ENCODE data around the gene SNAPC2. TPM values are rescaled to one million over a fixed set of nuclear protein-coding genes. Genes with fewer than 3 reads are reported as not detected.

SNAPC2 gene, protein sequence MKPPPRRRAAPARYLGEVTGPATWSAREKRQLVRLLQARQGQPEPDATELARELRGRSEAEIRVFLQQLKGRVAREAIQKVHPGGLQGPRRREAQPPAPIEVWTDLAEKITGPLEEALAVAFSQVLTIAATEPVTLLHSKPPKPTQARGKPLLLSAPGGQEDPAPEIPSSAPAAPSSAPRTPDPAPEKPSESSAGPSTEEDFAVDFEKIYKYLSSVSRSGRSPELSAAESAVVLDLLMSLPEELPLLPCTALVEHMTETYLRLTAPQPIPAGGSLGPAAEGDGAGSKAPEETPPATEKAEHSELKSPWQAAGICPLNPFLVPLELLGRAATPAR
- 17.8 TPM for total RNA-seq
- long read RNA-seq, transcript SNAPC2-206 (5 exons, 1,413 nt): minor isoform, 22 of 85 reads
- long read RNA-seq, transcript SNAPC2-201 (5 exons, 1,542 nt): major isoform, 53 of 85 reads
- long read RNA-seq, partial matches to known transcripts: 5 of 85 reads
- long read RNA-seq, other reads (novel, unspliced or antisense): 5 of 85 reads

DNA sequence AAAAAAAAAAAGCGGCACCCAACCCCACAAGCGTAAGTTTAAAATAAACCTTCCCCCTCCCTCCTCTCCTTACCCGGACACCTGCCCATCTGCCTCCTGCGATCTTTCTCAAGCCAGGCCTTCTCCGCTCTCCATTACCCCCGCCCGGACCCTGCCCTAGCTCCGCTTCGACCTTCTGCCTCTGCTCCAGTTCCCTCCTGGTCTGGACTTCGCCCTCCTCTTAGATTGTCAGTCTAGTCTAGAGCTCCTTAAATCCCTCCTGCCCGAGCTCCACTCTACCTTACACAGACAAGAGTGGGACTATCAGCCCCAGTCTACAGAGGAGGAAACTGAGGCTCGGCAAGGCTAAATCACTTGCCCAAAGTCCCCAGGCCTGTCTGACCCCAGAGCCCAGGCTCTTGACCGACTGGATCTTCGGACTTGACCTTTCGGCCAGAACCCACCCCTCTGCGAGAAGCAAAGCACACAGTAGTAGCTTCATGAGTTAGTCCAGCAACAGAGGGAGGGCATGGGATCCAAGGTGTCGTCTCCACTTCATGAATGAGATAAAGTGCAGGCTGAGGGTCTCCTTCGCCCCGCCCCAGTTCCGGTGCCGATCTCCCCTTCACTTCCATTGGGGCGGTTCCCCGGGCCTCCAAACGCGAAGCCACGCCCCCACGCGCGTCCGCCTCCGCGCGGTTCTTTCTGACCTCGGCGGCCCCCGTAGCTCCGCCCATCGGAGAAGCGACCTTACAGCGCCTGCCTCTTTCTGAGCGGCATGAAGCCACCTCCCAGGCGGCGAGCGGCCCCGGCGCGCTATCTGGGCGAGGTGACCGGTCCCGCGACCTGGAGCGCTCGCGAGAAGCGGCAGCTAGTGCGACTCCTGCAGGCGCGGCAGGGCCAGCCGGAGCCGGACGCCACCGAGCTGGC lies at the start of gene SNAPC2:
TSS of gene SNAPC2 (plus strand) at position 729 of the 909 bp plus-strand sequence. CDS start at position 758, 29 bp downstream.
- peak; percentile 98 for DNase-seq (ENCODE audit: low spot score)

DNA sequence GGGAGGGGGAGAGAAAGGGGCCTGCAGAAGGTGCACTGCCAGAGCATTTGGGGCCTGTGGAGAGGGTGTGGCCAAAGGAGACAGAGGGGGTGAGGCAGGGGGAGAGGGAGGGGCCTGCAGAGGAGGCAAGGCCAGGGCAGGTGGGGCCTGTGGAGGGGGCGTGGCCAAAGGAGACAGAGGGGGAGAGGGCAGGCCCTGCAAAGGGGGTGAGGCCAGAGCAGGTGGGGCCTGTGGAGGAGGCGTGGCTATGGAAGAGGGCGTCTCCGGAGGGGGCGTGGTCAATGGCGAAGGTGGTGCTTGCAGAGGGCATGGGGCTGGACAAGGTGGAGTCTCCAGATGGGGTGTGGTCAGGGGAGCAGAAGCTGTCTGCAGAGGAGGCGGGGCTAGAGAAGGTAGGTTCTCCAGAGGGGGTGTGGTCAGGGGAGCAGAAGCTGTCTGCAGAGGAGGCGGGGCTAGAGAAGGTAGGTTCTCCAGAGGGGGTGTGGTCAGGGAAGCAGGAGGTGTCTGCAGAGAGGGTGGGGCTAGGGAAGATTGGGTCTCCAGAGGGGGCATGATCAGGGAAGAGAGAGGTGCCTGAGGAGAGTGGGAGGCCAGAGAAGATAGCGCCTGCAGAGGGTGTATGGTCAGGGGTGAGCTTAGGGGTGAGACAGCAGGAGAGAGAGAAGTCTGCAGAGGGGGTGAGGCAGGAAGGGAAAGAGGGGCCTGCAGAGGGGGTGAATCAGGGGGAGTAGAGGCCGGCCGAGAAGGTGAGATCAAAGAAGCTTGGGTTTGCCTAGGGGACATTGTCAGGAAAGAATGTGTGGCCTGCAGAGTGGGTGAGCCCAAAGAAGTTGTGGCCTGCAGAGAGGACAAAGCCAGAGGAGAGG lies 49.3 kb upstream of the SNAPC2 start:
- DNase-seq (ENCODE audit: low spot score): no peak

DNA sequence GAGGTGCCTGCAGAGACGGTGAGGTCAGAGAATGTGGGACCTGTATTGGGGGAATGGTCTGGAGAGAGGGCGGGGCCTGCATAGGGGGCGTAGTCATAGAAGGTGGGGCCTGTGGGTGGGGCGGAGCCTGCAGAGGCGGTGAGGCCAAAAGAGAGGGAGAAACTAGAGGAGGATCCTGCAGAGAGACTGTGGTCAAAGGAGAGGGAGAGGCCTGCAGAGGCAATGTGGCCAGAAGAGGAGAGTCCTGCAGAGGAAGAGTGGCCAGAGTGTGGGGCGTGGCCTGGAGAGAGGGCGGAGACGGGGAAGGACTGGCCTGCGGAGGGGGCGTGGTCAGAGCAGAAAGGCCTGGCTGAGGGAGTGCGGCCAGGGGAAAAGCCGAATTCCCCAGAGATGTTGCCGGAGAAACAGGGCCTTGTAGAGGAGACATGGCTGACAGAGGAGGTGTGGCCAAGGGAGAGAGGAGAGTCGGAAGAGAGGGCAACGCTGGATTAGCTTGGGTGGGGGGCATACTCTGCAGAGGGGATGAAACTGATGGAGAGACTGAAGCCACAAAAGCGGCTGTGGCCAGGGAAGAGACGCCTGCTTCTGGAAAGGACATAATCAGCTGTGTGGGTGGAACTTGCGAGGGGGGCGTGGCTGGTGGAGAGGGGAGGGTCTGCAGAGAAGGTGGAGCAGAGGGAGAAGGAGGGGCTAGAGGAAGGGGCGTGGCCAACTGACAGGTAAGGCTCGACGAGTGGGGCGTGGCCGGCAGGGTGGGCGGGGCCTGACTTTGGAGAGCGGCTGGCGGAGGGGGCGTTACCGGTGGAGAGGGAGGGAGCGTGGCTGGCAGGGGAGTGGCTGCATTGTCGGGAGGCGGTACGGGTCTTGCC lies 48.5 kb upstream of the SNAPC2 start:
- no peak for DNase-seq (ENCODE audit: low spot score)

DNA sequence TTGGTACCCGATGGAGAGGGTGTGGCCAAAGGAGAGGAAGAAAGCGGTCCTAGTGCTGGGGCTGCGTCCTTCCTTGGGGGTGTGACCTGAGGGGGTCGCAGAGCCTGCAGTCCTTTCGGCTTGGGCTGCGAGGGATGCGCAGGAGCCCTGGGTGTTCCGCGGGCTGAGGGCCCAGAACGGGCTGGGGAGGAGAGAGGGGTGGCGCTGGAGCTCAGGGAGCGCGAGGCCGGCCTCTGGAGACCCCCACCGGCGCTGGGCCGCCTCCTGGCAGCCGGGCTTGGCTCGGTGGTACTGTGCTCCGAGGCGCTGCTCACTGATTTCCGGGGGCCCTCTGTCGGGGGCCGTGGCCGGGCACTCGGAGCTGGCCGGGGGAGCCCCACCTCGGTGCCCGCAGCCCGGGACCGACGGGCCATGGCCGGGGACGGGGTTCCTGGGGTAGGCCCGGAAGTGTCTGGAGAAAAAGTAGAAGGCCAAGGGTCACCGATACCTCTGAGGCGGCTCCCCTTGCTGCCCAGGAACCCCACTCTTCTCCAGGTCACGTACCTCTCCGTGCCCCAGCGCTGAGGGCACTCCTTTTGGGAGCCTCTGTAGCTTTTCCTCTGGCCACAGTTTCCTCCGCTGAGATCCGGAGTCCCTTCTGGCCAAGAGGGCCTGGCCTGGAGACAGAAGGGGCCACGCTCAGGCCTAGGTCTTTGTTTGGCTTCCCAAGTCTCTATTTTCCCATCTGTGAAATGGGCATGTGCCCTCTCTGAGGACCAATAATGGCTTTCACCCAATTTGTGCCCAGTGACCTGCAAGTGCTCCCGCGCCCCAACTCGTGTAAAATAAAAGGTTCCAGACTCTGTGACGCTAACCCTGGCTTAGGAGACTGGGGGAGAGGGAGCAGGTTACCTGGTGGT lies 47.6 kb upstream of the SNAPC2 start:
- no peak for DNase-seq (ENCODE audit: low spot score)

DNA sequence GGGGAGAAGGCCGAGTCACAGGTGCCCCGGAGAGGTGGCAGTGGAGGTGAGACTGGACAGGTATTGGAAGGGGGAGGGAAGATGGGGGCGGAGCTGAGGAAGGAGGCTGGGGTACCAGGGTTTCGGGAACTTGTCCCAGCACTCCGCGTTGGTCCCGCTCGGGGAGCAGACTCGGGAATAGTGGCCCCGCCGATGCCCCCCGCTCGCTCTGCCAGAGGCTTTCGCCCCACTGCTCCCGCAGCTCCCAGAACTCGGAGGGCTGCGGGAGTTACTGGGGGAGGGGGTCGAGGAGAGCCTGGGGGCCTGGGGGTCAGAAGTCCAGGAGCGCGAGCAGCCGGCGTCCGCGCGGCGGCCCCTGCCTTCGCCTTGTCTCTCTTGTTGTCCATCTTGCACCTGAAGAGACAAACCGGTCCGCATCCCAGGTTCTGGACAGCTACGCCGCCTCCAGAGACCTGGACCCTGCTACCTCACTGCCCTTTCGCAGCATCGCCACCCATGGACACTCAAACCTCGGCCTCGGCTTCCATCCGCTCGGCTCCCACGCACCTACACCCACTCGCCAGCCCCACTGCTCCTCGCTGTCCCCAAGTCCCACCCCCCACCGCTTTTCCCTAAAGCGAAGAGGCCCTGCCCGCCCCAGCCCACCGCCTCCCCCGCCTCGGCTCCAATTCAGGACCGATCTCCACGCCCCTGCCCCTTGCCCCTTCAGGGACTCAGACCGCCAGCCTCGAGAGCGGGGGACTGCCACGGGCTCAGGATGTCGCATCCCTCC lies 46.6 kb upstream of the SNAPC2 start:
- no peak for DNase-seq (ENCODE audit: low spot score)

DNA sequence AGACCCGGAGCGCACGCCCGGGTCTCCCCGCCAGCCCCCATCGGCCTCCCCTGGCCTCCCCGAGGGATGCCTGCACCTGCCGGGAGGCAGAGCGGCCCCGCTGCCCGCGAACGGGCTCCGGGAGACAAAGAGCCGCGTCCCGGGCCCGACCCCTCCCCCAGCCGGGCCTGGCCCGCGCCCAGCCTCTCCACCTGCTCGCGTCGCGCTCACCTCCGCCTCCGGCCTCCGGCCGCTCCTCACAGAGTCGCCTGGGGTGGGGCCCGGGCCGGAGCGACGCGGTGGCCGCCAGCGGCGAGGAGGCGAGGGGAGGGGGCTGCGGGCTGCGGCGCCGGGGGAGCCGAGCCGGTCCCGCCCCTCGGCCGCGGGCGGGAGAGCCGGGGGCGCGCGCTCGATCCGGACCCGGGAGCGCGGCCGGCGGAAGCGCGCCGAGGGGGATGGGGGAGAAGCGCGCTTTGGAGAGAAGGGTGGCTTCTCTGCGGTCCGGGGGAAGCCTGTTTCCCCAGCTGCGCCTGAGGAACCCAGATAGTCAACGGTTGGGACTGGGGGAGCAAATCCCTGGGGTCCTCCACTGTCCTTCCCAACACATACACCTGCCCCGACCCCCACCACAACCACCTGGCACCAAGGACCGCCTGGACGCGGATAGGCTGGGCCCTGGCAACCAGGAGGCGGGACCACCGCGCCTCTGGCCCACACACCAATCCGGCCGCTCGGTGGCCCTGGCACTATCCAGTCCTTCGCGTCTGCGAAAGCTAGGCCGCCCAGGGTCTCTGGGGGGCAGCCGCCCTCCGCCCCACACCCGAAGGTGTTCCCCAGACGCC lies 45.9 kb upstream of the SNAPC2 start, which contains the start of gene PRR36:
TSS of gene PRR36 (minus strand) at position 315 of the 821 bp plus-strand sequence. CDS start 701 bp downstream, outside the sequence.
- no peak for DNase-seq (ENCODE audit: low spot score)

DNA sequence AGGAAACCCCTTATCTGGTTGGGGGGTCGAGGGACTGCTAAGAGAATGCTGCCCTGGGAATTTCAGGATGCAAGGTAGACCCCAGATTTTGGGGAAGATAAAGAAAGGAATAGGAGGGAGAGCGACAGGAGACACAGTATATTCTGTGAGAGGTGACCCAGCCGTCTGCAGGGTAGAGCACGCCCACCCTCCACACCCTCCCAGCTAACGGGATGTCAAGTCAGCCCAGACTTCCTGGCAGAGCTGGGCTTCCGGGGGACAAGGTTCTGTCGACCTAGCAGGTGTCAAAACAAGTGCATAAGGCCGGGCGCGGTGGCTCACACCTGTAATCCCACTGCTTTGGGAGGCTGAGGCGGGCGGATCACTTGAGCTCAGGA lies 45.3 kb upstream of the SNAPC2 start:
- no peak for DNase-seq (ENCODE audit: low spot score)

DNA sequence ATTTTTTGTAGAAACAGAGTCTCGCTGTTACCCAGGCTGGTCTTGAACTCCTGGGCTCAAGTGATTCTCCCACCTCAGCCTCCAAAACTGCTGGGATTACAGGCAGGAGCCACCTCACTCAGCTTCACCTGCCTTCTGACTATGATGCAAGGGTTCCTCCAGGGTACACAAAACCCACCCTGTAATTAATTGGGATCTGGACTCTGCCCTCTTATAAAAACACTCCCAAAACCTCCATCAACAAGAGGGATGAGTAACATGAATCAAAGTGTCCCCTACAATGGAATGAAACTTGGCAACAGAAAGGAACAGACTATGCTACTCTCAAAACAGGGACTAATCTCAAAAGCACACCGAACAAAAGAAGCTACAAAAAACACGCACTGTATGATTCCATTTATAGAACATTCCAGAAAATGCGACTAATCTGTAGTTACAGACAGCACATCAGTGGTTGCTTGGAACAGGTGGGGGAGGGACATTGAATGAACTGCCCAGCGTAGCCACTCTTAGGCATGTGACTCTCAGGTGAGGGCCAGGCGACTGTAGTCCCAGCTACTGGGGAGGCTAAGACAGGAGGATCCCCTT lies 42.8 kb upstream of the SNAPC2 start:
- no peak for DNase-seq (ENCODE audit: low spot score)

DNA sequence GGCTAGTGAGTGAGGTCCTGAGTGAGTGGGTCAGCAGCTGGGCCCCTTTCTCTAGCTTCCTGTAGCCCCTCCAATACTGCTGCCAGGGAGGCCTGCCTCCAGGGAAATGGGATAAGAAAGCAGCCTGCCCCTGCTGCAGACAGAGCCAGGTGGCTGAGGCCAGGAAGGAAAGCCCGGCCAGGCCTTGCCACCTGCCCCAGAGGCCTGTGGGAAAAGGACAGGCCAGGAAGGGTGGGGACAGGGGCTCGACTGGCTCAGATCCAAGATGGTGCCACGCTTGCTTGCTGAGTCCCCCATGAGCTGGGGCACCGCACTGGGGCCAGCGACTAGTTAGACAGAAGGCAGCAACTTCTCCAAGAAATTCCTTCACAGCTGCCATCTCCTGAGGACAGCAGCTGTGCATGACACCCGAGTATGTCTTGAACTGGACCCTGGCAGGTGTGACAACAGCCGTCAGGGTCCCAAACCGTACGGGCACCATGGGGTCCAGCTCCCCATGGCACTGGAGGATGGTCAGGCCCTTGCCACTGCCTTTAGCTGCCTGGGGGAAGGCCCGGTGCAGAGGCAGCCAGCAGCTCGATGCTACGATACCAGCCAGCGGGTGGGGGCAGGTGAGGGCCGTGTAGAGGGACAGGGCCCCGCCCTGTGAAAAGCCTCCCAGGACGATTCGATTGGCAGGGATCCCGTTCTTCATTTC lies 40.9 kb upstream of the SNAPC2 start:
- DNase-seq (ENCODE audit: low spot score): no peak

DNA sequence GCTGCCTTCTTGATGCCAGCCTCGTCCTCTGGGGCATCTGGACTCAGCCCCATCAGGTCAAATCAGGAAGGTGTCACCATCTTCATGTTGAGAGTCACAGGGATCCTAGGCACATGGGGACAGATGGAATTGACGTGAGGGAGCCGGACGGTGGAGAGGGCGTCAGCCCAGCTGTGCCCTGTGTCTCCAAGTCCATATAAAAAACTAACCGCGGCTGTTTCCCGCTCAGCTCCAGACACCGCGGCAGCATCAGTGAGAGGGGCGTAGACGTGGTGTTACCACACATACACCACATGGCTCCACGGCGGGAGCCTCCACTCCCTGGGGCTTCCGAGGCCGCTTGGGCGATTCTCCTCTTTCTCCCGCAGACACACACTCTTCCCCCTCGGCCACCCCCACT lies 40.3 kb upstream of the SNAPC2 start:
- DNase-seq (ENCODE audit: low spot score): no peak

DNA sequence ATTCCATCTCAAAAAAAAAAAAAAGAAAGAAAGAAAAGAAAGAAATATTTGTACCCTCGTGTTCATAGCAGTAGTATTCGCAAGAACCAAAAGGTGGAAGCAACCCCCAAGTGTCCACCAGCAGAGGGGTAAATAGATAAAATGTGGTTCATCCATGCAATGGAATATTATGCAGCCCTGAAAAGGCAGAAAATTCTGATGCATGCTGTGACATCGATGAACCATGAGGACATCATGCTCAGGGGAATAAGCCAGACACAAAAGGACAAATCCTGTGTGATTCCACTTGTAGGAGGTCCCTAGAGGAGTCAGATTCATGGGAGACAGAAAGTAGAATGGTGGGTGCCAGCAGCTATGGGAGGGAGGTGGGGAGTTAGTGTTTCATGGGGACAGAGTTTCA lies 38.2 kb upstream of the SNAPC2 start:
- DNase-seq (ENCODE audit: low spot score): no peak

DNA sequence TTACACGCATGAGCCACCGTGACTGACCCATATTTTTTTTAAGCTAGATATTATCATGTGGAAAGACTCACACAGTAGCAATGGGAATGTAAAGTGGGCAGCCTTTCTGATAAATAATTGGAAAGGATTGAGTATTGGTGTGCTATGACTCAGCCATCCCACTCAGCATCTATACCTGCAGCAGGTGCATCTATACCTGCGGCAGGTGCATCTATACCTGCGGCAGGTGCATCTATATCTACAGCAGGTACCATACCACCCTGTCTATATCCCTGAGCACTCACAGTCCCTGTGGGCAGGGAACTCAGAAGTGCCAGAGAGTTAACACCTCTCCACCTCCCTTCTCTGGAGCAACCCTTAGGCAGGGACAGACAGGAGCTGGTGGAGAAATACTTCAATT lies 37.0 kb upstream of the SNAPC2 start:
- DNase-seq (ENCODE audit: low spot score): no peak

DNA sequence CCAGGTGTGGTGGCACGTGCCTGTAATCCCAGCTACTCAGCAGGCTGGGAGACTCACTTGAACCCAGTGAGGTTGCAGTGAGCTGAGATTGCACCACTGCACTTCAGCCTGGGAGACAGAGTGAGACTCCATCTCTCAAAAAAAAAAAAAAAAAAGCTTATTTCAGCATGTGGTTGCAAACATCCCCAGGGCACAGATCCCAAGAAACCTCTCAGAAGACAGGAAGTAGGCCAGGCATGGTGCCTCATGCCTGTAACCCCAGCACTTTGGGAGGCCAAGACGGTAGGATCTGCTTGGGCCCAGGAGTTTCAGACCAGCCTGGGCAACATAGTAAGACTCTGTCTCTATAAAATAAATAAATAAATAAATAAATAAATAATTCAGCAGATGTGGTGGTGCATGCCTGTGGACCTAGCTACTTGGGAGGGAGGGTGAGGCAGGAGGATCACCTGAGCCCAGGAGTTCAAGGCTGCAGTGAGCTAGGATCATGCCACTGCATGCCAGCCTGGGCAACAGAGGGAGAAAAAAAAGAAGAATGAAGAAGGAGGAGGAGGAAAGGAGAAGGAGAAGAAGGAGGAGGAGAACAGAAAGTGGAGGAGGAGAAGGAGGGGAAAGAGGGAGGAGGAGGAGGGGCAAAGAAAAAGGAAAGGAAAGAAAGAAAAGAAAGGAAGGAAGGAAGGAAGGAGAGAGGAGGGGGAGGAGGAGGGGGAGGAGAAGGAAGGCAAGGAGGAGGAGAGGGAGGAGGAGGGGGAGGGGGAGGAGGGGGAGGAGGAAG lies 36.2 kb upstream of the SNAPC2 start:
- DNase-seq (ENCODE audit: low spot score): no peak

DNA sequence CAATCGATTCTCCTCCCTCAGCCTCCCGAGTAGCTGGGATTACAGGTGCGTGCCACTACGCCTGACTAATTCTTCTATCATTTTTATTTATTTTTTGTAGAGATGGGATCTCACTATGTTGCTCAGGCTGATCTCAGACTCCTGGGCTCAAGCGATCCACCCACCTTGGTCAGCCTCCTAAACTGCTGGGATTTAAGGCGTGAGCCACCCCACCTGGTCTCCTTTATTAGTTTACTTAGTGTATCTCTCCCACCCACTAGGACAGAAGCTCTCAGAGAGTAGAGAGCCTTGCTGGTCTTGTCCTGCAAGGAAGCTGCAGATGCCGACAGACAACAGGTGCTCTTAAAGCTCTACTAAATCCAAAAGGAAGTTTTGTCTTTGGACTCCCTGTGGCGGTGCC lies 34.3 kb upstream of the SNAPC2 start:
- DNase-seq (ENCODE audit: low spot score): no peak

DNA sequence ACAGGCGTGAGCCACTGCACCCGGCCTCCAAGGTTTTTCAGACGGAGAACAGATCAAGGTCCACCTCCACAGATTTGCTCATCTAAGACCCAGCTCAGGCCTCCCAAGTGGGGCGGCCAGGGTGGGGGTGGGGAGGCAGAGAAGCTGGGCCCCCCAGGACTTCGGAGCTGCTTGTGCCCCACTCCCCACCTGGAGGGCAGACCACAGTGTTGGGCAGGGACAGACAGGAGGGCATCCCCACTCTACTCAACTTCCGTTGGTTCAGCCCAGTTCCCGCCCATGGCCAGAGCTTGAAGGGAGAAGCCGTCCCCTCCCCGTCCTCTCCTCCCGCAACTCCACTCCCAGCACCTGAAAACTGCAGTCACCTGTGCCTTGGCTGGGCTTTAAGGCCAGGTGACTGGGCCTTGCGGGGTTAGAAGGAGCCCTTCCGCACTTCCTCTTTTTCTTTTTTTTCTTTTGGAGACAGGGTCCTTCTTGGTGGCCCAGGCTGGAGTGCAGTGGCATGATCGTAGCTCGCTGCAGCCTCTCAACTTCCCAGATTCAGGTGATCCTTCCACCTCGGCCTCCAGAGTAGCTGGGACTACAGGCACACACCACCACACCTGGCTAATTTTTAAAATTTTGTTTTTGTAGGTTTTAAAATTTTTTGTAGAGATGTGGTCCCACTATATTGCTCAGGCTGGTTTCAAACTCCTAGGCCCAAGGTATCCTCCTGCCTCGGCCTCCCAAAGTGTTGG lies 32.6 kb upstream of the SNAPC2 start:
- no peak for DNase-seq (ENCODE audit: low spot score)
